ENCODE results near the gene SLC1A4.
A peak's percentile ranks its signal among the peaks of the same experiment; 100 is the strongest.

- TF ChIP-seq CTCF (IDR thresholded peaks at IDR 0.05) (no peak), POLR2A (IDR thresholded peaks at IDR 0.05) (peak; percentile 73)
Measured at GRCh38 chr2:64989126-64989981, at the start of gene SLC1A4.
